SH-SY5Y (cell line): ENCODE measurements around the gene IGSF3.

Source experiments
- GATA2 ChIP-seq: IDR thresholded peaks from 2 replicates; pipeline ENCODE4 v1.6.1; 2011; ENCODE audit warnings: mild to moderate bottlenecking, low read depth, low read length
- GATA3 ChIP-seq: IDR thresholded peaks from 2 replicates; pipeline ENCODE4 v1.6.1; 2011; ENCODE audit warnings: low read depth, mild to moderate bottlenecking, low read length, moderate library complexity

GRCh38 chr1:116692879-116693278 lies 25.3 kb upstream of the IGSF3 start:
- TF ChIP-seq GATA2 (no peak), GATA3 (no peak)
